ENCODE measurements around the gene ZBTB37.

DNA sequence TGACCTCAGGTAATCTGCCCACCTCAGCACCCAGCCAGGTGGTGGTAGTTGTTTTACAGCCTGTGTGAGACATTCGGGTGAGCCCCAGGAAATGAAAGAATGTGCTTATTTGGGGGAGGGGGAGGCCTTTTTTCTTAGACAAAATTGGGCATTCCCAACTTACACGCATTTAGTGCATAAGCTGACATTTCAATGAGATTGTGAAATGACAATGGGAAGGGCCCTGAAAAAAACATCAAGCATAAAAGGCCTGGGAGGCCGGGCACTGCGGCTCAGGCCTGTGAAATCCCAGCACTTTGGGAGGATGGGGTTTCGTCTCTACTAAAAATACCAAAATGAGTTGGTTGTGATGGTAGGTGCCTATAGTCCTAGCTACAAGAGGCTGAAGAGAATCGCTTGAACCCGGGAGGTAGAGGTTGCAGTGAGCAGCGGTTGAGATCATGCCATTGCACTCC is 5.4 kb upstream of the ZBTB37 start:
- TF ChIP-seq POLR2A (IDR thresholded peaks at IDR 0.05) (no peak), POLR2AphosphoS5 (IDR thresholded peaks at IDR 0.05) (no peak), EP300 (IDR thresholded peaks at IDR 0.05) (no peak)
- TF ChIP-seq, protein P1, sequence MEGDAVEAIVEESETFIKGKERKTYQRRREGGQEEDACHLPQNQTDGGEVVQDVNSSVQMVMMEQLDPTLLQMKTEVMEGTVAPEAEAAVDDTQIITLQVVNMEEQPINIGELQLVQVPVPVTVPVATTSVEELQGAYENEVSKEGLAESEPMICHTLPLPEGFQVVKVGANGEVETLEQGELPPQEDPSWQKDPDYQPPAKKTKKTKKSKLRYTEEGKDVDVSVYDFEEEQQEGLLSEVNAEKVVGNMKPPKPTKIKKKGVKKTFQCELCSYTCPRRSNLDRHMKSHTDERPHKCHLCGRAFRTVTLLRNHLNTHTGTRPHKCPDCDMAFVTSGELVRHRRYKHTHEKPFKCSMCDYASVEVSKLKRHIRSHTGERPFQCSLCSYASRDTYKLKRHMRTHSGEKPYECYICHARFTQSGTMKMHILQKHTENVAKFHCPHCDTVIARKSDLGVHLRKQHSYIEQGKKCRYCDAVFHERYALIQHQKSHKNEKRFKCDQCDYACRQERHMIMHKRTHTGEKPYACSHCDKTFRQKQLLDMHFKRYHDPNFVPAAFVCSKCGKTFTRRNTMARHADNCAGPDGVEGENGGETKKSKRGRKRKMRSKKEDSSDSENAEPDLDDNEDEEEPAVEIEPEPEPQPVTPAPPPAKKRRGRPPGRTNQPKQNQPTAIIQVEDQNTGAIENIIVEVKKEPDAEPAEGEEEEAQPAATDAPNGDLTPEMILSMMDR (IDR thresholded peaks at IDR 0.05), result no peak

All from gastroesophageal sphincter (tissue), 3 donors.